ENCODE results near the gene GTF2F2. TPM values are rescaled to one million over a fixed set of nuclear protein-coding genes. Genes with fewer than 3 reads are reported as not detected.

The GTF2F2 gene
- total RNA-seq, 1 donor from 2014 or later = 19.9 TPM

- intact Hi-C loops (cut with micrococcal nuclease) = no loop called here
Measured at GRCh38 chr13:45209229-45209628, 88.9 kb downstream of the GTF2F2 start.

- intact Hi-C loops (cut with micrococcal nuclease) = no loop called here
Measured at GRCh38 chr13:45215392-45216077, 95.2 kb downstream of the GTF2F2 start.

- intact Hi-C loops (cut with micrococcal nuclease) = no loop called here
Measured at GRCh38 chr13:45216193-45216592, 95.9 kb downstream of the GTF2F2 start.

GRCh38 chr13:45218689-45219088 is 98.4 kb downstream of the GTF2F2 start:
- intact Hi-C loops (cut with micrococcal nuclease) = no loop called here

- intact Hi-C loops (cut with micrococcal nuclease) = no loop called here
Measured at GRCh38 chr13:45219123-45219891, 99.0 kb downstream of the GTF2F2 start.

GRCh38 chr13:45219938-45220375 is 99.6 kb downstream of the GTF2F2 start:
- intact Hi-C loops (cut with micrococcal nuclease) = no loop called here

GRCh38 chr13:45220403-45220802 is 100.1 kb downstream of the GTF2F2 start:
- intact Hi-C loops (cut with micrococcal nuclease) = no loop called here

- intact Hi-C loops (cut with micrococcal nuclease) = no loop called here
Measured at GRCh38 chr13:45222516-45222915, 102.2 kb downstream of the GTF2F2 start.

GRCh38 chr13:45222919-45223318 is 102.6 kb downstream of the GTF2F2 start:
- intact Hi-C loops (cut with micrococcal nuclease) = no loop called here

- intact Hi-C loops (cut with micrococcal nuclease) = no loop called here
Measured at GRCh38 chr13:45224176-45224575, 103.9 kb downstream of the GTF2F2 start.

GRCh38 chr13:45225370-45225769 is 105.1 kb downstream of the GTF2F2 start:
- intact Hi-C loops (cut with micrococcal nuclease) = no loop called here

- intact Hi-C loops (cut with micrococcal nuclease) = no loop called here
Measured at GRCh38 chr13:45226024-45226423, 105.7 kb downstream of the GTF2F2 start.

GRCh38 chr13:45228002-45228401 is 107.7 kb downstream of the GTF2F2 start:
- intact Hi-C loops (cut with micrococcal nuclease) = no loop called here

GRCh38 chr13:45229172-45229571 is 108.9 kb downstream of the GTF2F2 start:
- intact Hi-C loops (cut with micrococcal nuclease) = no loop called here

- intact Hi-C loops (cut with micrococcal nuclease) = no loop called here
Measured at GRCh38 chr13:45231305-45231704, 111.0 kb downstream of the GTF2F2 start.

- intact Hi-C loops (cut with micrococcal nuclease) = no loop called here
Measured at GRCh38 chr13:45231722-45232121, 111.4 kb downstream of the GTF2F2 start.

- intact Hi-C loops (cut with micrococcal nuclease) = no loop called here
Measured at GRCh38 chr13:45232591-45232990, 112.3 kb downstream of the GTF2F2 start.

- intact Hi-C loops (cut with micrococcal nuclease) = no loop called here
Measured at GRCh38 chr13:45238945-45239795, 118.9 kb downstream of the GTF2F2 start.

GRCh38 chr13:45240143-45240542 is 119.8 kb downstream of the GTF2F2 start:
- intact Hi-C loops (cut with micrococcal nuclease) = no loop called here

- intact Hi-C loops (cut with micrococcal nuclease) = no loop called here
Measured at GRCh38 chr13:45242070-45242469, 121.8 kb downstream of the GTF2F2 start.

- intact Hi-C loops (cut with micrococcal nuclease) = no loop called here
Measured at GRCh38 chr13:45242524-45242923, 122.2 kb downstream of the GTF2F2 start.

GRCh38 chr13:45243077-45243476 is 122.8 kb downstream of the GTF2F2 start:
- intact Hi-C loops (cut with micrococcal nuclease) = no loop called here
